PFSK-1 (cell line): ENCODE data around the gene BRSK2.

Source experiments
- FOXP2 ChIP-seq: optimal IDR thresholded peaks from 2 replicates; pipeline ENCODE3; 2011; ENCODE audit warnings: borderline replicate concordance, control low read depth, inconsistent platforms; ENCODE audit not compliant: insufficient read depth; ENCODE audit errors: extremely low read length, extremely low read depth
- POLR2AphosphoS5 ChIP-seq: IDR thresholded peaks from 2 replicates; pipeline ENCODE4 v1.6.1; 2012; ENCODE audit warnings: low read depth, mild to moderate bottlenecking, control low read depth, low read length, moderate library complexity
- REST ChIP-seq, 2 experiments: IDR thresholded peaks; 2 replicates each; pipeline versions ENCODE4 v1.6.1 to v1.8.0; 2011 to 2012; ENCODE audit warnings: low read depth in 2 of 2, low read length in 2 of 2, control low read depth in 1 of 2, inconsistent platforms in 1 of 2, mild to moderate bottlenecking in 1 of 2, moderate library complexity in 1 of 2; ENCODE audit not compliant: insufficient read depth in 1 of 2
- SIN3A ChIP-seq: IDR thresholded peaks from 2 replicates; pipeline ENCODE4 v1.6.1; 2012; ENCODE audit warnings: mild to moderate bottlenecking, low read length, moderate library complexity, borderline replicate concordance; ENCODE audit not compliant: insufficient read depth
- TAF1 ChIP-seq: IDR thresholded peaks from 2 replicates; pipeline ENCODE4 v1.6.1; 2012; ENCODE audit warnings: low read length, control low read depth, borderline replicate concordance; ENCODE audit not compliant: insufficient read depth

The BRSK2 gene

GRCh38 chr11:1499899-1500298, 110.2 kb downstream of the BRSK2 start:
- no peak for TF ChIP-seq FOXP2
- TF ChIP-seq POLR2AphosphoS5, result no peak
- no peak for TF ChIP-seq SIN3A

- no peak for TF ChIP-seq FOXP2
- no peak for TF ChIP-seq REST (IDR thresholded peaks at IDR 0.05; ENCODE audit: insufficient read depth in 1 of 2, low read depth in 2 of 2, low read length in 2 of 2)
These were observed 111.0 kb downstream of the BRSK2 start for GRCh38 chr11:1500466-1501420.

- TF ChIP-seq REST (IDR thresholded peaks at IDR 0.05; ENCODE audit: insufficient read depth in 1 of 2, low read depth in 2 of 2, low read length in 2 of 2) (no peak), TAF1 (no peak), SIN3A (no peak), POLR2AphosphoS5 (no peak), FOXP2 (no peak)
These were observed 111.9 kb downstream of the BRSK2 start for GRCh38 chr11:1501421-1502167.

- TF ChIP-seq REST (IDR thresholded peaks at IDR 0.05; ENCODE audit: insufficient read depth in 1 of 2, low read depth in 2 of 2, low read length in 2 of 2), result no peak
These were observed 112.6 kb downstream of the BRSK2 start for GRCh38 chr11:1502168-1502953.

GRCh38 chr11:1502954-1503707, 113.4 kb downstream of the BRSK2 start:
- TF ChIP-seq SIN3A (no peak), TAF1 (no peak), POLR2AphosphoS5 (no peak), FOXP2 (no peak), REST (IDR thresholded peaks at IDR 0.05; ENCODE audit: insufficient read depth in 1 of 2, low read depth in 2 of 2, low read length in 2 of 2) (no peak)
